Measurements from ENCODE around the gene BRINP2.
"Not testable (repeated sequence)": the region's sequence is repeated elsewhere in the genome, so short reads cannot be mapped to it uniquely, and the experiment has no call there.

BRINP2 gene

DNA sequence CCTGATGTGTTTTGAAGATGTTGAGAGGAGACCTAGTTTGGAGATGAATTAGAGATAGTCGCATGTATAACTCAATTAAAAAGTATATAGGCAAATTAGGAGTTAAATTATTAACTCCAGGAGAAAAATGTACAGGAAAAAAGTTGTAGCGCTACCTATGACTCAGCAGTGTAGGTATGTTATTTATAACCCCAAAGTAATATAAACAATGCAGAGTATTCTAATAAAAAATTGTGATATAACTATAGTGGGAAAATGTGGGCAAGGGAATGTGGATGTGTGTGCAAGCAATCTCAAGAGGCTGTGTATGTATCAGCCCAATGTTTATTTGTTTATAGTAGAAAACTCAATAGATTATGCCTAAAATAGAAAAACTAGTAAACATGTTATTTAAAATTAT, 144.5 kb downstream of the BRINP2 start:
- DNase-seq (ENCODE audit: low read depth in 2 of 2), result no peak

DNA sequence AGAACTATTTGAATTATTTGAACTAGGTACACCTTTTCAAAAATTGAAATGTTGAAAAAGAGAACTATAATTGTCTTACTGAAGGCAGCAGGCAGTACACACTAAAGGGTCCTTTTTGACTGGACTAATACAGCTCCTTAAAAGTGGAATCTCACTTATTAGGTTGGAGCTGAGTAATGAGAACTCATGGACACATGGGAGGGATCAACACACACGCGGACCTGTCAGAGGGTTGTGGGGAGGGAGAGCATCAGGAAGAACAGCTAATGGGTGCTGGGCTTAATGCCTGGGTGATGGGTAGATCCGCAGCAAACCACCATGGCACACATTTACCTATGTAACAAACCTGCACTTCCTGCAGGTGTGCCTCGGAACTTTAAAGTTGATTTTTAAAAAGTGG, 145.0 kb downstream of the BRINP2 start:
- no peak for DNase-seq (ENCODE audit: low read depth in 2 of 2)

DNA sequence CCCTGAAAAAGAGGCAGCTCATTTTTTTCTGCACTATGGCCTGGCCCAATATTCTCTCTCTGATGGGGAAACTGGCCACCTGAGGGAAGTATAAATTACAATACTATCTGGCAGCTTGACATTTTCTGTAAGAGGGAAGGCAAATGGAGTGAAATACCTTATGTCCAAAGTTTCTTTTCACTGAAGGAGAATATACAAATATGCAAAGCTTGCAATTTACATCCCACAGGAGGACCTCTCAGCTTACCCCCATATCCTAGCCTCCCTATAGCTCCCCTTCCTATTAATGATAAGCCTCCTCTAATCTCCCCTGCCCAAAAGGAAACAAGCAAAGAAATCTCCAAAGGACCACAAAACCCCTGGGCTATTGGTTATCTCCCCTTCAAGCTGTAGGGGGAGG, 150.7 kb downstream of the BRINP2 start:
- not testable (repeated sequence) for DNase-seq (ENCODE audit: low read depth in 2 of 2)

DNA sequence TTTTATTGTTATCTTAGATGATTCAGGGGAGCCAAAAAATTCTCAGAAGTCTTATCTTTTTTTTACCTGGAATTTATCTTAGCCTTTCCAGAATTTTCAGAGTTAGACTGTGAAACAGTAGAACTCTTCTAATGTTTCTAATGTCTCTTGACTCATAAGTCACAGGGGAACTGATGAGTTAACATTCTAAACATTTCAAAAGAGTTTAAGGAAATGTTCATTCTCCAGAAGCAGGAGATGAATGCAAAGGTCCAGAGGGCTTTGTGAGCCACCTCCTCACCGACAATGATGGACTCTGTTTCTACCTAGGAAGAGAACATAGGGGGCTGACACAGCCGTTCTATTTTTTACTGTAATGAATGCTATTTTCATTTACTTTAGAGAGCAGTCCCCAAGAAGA, 157.5 kb downstream of the BRINP2 start:
- no peak for DNase-seq (ENCODE audit: low read depth in 2 of 2)

GRCh38 chr1:177329871-177330270, 159.1 kb downstream of the BRINP2 start:
- DNase-seq (ENCODE audit: low read depth in 2 of 2), result no peak
